Glutamatergic neuron (in vitro differentiated cells): ENCODE data around the gene MACROD1. TPM values are rescaled to one million over a fixed set of nuclear protein-coding genes. Genes with fewer than 3 reads are reported as not detected.
A peak's percentile ranks its signal among the peaks of the same experiment; 100 is the strongest.

Experiments used
- DNase-seq: peaks from one replicate; pipeline ENCODE4 v3.0.0; 2022
- H3K27ac Mint-ChIP-seq: one replicate; pipeline ENCODE4 v1.8.0; 2020; ENCODE audit warnings: mild to moderate bottlenecking, mixed read lengths, inconsistent platforms; ENCODE audit not compliant: unreplicated experiment
- H3K27me3 Mint-ChIP-seq: one replicate; pipeline ENCODE4 v1.8.0; 2020; ENCODE audit warnings: mild to moderate bottlenecking, moderate library complexity, mixed read lengths, inconsistent platforms; ENCODE audit not compliant: unreplicated experiment
- H3K36me3 Mint-ChIP-seq: one replicate; pipeline ENCODE4 v1.8.0; 2020; ENCODE audit warnings: mild to moderate bottlenecking, mixed read lengths, inconsistent platforms; ENCODE audit not compliant: unreplicated experiment
- H3K4me1 Mint-ChIP-seq: one replicate; pipeline ENCODE4 v1.8.0; 2020; ENCODE audit warnings: mild to moderate bottlenecking, low read depth, mixed read lengths, inconsistent platforms; ENCODE audit not compliant: unreplicated experiment
- H3K4me3 Mint-ChIP-seq: one replicate; pipeline ENCODE4 v1.8.0; 2020; ENCODE audit warnings: mild to moderate bottlenecking, mixed read lengths, inconsistent platforms; ENCODE audit not compliant: unreplicated experiment
- H3K9me3 Mint-ChIP-seq: one replicate; pipeline ENCODE4 v1.8.0; 2020; ENCODE audit warnings: mild to moderate bottlenecking, moderate library complexity, mixed read lengths, inconsistent platforms; ENCODE audit not compliant: unreplicated experiment
- CTCF ChIP-seq: fragments of 200-600 bp; sonication (generic); IDR thresholded peaks from one replicate; pipeline ENCODE4 v1.5.0; 2021; ENCODE audit not compliant: partially characterized antibody, unreplicated experiment
- total RNA-seq: library from RNA; stranded (reverse); fragmentation: NEBNext Ultra II Directional; extraction: Animal tissue kit (Norgen Biotek cat#: 25700); gene quantifications from one replicate; pipeline ENCODE4 v1.2.1, GENCODE V29; 2021; ENCODE audit not compliant: unreplicated experiment

MACROD1 gene
- total RNA-seq, 1 donor from 2014 or later: 12.7 TPM

GRCh38 chr11:64148917-64149617, 16.8 kb downstream of the MACROD1 start:
- no peak for DNase-seq
- H3K36me3 Mint-ChIP-seq: no peaks in the 10 kb centered on the region
- H3K4me3 Mint-ChIP-seq: no peak overlapping the region
- peaks cover 12% of the 10 kb centered on the region for H3K27me3 Mint-ChIP-seq
- H3K9me3 Mint-ChIP-seq: peaks cover 4% of the 10 kb centered on the region
- TF ChIP-seq CTCF: peak; percentile 54
- H3K4me1 Mint-ChIP-seq: peaks cover 13% of the 10 kb centered on the region
- H3K27ac Mint-ChIP-seq: peak overlapping the region; percentile 28

GRCh38 chr11:64148226-64148916, 17.5 kb downstream of the MACROD1 start:
- Mint-ChIP-seq H3K4me1 (peaks cover 10% of the 10 kb centered on the region), H3K36me3 (no peaks in the 10 kb centered on the region), H3K4me3 (peak overlapping the region; percentile 74), H3K9me3 (peaks cover 4% of the 10 kb centered on the region), H3K27ac (peak overlapping the region; percentile 97), H3K27me3 (peaks cover 11% of the 10 kb centered on the region)
- peak; percentile 90 for DNase-seq
- TF ChIP-seq CTCF: peak; percentile 95

- DNase-seq: peak; percentile 72
- Mint-ChIP-seq H3K4me1 (peaks cover 8% of the 10 kb centered on the region), H3K27me3 (peaks cover 11% of the 10 kb centered on the region), H3K9me3 (peaks cover 4% of the 10 kb centered on the region), H3K36me3 (no peaks in the 10 kb centered on the region), H3K4me3 (peak overlapping the region; percentile 4), H3K27ac (no peak overlapping the region)
- TF ChIP-seq CTCF: peak; percentile 86
Measured at GRCh38 chr11:64146036-64146955, 19.6 kb downstream of the MACROD1 start.

GRCh38 chr11:64144587-64145472, 21.1 kb downstream of the MACROD1 start:
- H3K36me3 Mint-ChIP-seq: no peaks in the 10 kb centered on the region
- H3K4me1 Mint-ChIP-seq: peaks cover 8% of the 10 kb centered on the region
- H3K27me3 Mint-ChIP-seq: peaks cover 9% of the 10 kb centered on the region
- no peak for DNase-seq
- H3K9me3 Mint-ChIP-seq: peaks cover 4% of the 10 kb centered on the region
- no peak for TF ChIP-seq CTCF
- no peak overlapping the region for H3K4me3 Mint-ChIP-seq
- H3K27ac Mint-ChIP-seq: no peak overlapping the region
